ENCODE data around the gene HOXD9.

HOXD9 gene

DNA sequence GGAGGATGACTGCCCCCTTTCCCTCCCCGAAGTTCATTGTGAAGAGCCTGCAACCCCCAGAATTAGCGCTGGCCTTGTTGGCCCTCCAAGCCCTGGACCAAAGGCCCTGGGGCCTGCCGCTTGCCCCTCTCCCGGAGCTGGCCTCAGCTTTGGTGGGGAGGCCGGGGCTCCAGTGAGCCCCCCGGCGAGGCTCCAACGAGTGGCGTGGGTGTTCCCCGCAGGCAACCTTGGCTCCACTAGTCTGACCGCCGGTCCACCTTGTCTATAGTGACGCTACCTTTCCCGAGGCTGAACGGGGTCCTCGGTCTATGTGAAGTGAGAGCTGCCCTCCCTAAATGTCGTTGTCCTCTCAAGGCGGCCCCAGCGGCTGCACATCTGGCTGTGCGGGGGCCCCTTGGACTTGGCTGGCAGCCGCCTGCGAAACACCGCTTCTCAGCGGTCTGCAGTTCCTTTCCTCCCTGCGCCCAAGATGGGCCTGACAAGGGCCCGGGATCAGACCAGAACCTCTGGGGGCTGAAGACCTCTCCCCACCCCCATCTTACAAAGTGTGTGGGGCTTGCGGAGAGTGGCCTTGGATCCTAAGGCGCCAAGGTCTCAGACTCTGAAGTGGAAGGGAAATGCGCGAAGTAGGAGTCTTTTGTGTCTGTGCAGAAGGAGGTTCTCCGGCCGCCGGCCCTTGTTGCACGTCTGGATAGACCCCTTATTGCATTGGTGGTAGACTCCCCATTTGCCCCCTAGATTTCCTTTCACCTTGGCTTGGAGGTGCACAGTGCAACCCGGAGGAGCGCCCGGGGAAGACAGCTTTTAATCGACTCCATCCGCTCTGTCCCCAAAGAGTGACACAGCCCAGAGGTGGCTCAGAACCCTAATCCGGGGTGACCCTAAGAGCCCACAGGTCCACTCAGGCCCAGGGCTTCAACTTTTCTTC, 9.9 kb upstream of the HOXD9 start:
- TF ChIP-seq, protein P1, sequence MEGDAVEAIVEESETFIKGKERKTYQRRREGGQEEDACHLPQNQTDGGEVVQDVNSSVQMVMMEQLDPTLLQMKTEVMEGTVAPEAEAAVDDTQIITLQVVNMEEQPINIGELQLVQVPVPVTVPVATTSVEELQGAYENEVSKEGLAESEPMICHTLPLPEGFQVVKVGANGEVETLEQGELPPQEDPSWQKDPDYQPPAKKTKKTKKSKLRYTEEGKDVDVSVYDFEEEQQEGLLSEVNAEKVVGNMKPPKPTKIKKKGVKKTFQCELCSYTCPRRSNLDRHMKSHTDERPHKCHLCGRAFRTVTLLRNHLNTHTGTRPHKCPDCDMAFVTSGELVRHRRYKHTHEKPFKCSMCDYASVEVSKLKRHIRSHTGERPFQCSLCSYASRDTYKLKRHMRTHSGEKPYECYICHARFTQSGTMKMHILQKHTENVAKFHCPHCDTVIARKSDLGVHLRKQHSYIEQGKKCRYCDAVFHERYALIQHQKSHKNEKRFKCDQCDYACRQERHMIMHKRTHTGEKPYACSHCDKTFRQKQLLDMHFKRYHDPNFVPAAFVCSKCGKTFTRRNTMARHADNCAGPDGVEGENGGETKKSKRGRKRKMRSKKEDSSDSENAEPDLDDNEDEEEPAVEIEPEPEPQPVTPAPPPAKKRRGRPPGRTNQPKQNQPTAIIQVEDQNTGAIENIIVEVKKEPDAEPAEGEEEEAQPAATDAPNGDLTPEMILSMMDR (IDR thresholded peaks at IDR 0.05; ENCODE audit: insufficient read depth, low read depth, low read length, missing control alignments): no peak
- H3K4me3 ChIP-seq (ENCODE audit: low read depth, low read length): no peak overlapping the region
- DNase-seq (ENCODE audit: low read depth): no peak

- no peak overlapping the region for H3K4me3 ChIP-seq (ENCODE audit: low read depth, low read length)
These were observed 8.2 kb upstream of the HOXD9 start for GRCh38 chr2:176114120-176114929.

GRCh38 chr2:176114930-176115625, 7.4 kb upstream of the HOXD9 start:
- DNase-seq (ENCODE audit: low read depth): no peak
- H3K4me3 ChIP-seq (ENCODE audit: low read depth, low read length): no peak overlapping the region
- TF ChIP-seq, protein P1 (IDR thresholded peaks at IDR 0.05; ENCODE audit: insufficient read depth, low read depth, low read length, missing control alignments): no peak

More at GRCh38 chr2:176114120-176114929, 8.2 kb upstream of the HOXD9 start:
- DNase-seq (ENCODE audit: low read depth): no peak
- TF ChIP-seq, protein P1 (IDR thresholded peaks at IDR 0.05; ENCODE audit: insufficient read depth, low read depth, low read length, missing control alignments): no peak

DNA sequence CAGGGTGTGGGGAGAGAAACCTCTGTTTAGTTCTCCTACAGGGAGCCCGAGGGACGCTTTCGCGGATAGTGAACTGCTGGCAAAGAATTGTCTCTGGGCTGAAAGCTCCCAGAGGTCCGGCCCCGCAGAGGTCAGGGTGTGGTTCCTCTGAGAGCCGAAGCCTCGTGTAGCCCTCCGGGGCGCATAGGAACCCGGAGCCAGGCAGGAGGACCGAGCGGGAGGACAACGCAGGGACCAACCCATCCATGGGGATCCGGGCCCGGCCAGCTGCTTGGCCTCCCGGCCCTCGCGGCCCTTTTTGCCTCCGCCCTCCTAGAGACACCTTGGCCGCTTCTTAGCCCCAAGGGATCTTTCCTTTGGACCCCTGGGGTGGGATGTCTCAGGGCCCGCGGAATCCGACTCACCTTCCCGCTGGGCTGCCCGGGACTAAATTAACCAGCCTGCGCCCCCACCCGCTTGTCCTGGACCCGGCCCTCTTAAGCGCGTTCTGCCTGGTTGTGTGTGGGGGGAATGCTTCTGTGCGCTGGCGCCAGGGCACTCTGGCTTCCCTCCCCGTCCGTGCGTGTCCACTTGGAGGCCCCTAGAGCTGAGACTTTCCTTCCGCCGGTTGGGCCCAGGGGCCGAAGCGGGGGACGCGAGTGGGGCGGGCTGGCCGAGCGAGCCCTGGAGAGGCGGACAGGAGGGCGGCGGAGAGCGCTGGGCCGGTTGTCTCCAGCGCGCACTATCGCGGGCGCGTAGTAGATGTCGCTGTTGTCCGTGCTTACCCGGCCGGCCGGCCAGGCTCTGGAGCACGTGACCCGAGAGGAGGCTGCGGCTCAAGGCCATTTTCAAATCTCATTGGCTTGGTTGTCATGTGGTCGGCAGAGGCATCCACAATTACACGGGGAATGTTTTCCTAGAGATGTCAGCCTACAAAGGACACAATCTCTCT, 6.4 kb upstream of the HOXD9 start, which contains the start of gene HOXD10:
Gene HOXD10, plus strand, starts transcription at position 896 of the 931 bp plus-strand sequence. CDS start 56 bp downstream, outside the sequence.
- TF ChIP-seq, protein P1 (IDR thresholded peaks at IDR 0.05; ENCODE audit: insufficient read depth, low read depth, low read length, missing control alignments): no peak
- H3K4me3 ChIP-seq (ENCODE audit: low read depth, low read length): no peak within 1 kb of the TSS
- DNase-seq (ENCODE audit: low read depth): no peak

DNA sequence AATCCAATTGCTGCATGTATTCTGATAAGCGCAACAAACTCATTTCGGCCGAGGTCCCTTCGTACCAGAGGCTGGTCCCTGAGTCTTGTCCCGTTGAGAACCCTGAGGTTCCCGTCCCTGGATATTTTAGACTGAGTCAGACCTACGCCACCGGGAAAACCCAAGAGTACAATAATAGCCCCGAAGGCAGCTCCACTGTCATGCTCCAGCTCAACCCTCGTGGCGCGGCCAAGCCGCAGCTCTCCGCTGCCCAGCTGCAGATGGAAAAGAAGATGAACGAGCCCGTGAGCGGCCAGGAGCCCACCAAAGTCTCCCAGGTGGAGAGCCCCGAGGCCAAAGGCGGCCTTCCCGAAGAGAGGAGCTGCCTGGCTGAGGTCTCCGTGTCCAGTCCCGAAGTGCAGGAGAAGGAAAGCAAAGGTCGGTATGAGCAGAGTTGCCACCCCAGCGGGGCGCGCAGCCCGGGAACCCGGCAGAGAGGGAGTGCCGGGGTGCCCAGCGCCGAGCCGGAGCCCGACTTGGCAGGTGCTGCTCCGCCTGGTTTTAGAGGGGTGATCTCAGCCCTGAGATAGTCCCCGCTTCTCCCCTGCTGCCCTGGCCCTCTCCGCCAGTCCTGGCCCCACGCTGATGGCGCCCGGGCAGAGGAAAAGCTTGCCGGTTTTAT, 5.2 kb upstream of the HOXD9 start:
- no peak overlapping the region for H3K4me3 ChIP-seq (ENCODE audit: low read depth, low read length)
- no peak for DNase-seq (ENCODE audit: low read depth)
- TF ChIP-seq, protein P1 (IDR thresholded peaks at IDR 0.05; ENCODE audit: insufficient read depth, low read depth, low read length, missing control alignments): no peak

Data from GM12865 (cell line).